Loucy (cell line): ENCODE measurements around the gene DAPK1.

Experiments
- EZH2phosphoT487 ChIP-seq: fragments of 200-600 bp; IDR thresholded peaks from 2 replicates; pipeline ENCODE4 v1.6.1; 2018; ENCODE audit warnings: antibody characterized with exemption, mild to moderate bottlenecking, moderate library complexity, borderline replicate concordance
- TF ChIP-seq, protein P1 (sequence below): fragments of 200-600 bp; sonication (generic); conservative IDR thresholded peaks from 2 replicates; pipeline ENCODE4 v1.5.1; 2014; ENCODE audit warnings: mild to moderate bottlenecking, antibody characterized with exemption, low read length

DNA sequence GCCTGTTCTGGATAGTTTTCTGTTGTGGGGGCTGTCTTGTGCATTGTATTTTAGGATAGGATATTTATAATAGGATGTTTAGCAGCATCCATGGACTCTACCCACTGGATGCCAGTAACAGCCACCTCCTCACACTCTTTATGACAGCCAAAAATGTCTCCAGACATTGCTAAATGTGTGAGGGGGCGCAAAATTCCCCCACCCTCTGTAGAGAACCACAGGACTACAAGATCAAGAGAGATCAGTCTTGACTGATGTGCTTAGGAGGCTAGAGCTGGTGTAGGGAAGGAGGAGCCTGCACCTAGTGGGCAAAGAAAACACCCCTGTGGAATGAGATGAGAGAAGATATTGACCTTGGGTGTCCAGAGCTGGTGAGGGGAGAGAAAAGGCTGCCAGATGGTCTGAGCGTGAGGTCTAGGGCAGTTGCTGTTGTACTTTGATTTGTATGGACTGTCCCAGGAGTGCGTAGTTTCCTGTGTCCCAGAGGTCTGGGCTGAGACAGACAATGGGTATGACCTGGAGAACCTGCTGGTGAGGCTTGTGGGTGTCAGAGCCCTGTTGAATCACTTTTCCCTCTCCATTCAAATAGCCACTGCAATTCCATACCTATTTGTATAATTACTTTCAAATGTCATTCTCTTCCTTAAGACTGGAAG lies 16.3 kb downstream of the DAPK1 start:
- TF ChIP-seq, protein P1, sequence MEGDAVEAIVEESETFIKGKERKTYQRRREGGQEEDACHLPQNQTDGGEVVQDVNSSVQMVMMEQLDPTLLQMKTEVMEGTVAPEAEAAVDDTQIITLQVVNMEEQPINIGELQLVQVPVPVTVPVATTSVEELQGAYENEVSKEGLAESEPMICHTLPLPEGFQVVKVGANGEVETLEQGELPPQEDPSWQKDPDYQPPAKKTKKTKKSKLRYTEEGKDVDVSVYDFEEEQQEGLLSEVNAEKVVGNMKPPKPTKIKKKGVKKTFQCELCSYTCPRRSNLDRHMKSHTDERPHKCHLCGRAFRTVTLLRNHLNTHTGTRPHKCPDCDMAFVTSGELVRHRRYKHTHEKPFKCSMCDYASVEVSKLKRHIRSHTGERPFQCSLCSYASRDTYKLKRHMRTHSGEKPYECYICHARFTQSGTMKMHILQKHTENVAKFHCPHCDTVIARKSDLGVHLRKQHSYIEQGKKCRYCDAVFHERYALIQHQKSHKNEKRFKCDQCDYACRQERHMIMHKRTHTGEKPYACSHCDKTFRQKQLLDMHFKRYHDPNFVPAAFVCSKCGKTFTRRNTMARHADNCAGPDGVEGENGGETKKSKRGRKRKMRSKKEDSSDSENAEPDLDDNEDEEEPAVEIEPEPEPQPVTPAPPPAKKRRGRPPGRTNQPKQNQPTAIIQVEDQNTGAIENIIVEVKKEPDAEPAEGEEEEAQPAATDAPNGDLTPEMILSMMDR, result no peak
- no peak for TF ChIP-seq EZH2phosphoT487
